Osteocyte (in vitro differentiated cells): ENCODE data around the gene KIZ. TPM values are rescaled to one million over a fixed set of nuclear protein-coding genes. Genes with fewer than 3 reads are reported as not detected.

ENCODE experiments used
- DNase-seq: peaks from one replicate; pipeline ENCODE4 v3.0.0; 2021; ENCODE audit warnings: mixed read lengths; ENCODE audit not compliant: unreplicated experiment; ENCODE audit errors: extremely low spot score
- H3K27ac Mint-ChIP-seq: one replicate; pipeline ENCODE4 v1.8.0; 2021; ENCODE audit warnings: mild to moderate bottlenecking, mixed read lengths; ENCODE audit not compliant: unreplicated experiment
- H3K27me3 Mint-ChIP-seq: one replicate; pipeline ENCODE4 v1.8.0; 2021; ENCODE audit warnings: mixed read lengths; ENCODE audit not compliant: unreplicated experiment
- H3K36me3 Mint-ChIP-seq: one replicate; pipeline ENCODE4 v1.8.0; 2021; ENCODE audit warnings: mixed read lengths; ENCODE audit not compliant: unreplicated experiment
- H3K4me1 Mint-ChIP-seq: one replicate; pipeline ENCODE4 v1.8.0; 2021; ENCODE audit warnings: mixed read lengths; ENCODE audit not compliant: unreplicated experiment
- H3K4me3 Mint-ChIP-seq: one replicate; pipeline ENCODE4 v1.8.0; 2021; ENCODE audit warnings: mild to moderate bottlenecking, moderate library complexity, mixed read lengths; ENCODE audit not compliant: unreplicated experiment
- H3K9me3 Mint-ChIP-seq: one replicate; pipeline ENCODE4 v1.8.0; 2021; ENCODE audit warnings: mixed read lengths; ENCODE audit not compliant: unreplicated experiment
- total RNA-seq: library from RNA; stranded (reverse); gene quantifications from 2 replicates; pipeline ENCODE4 v1.2.1, GENCODE V29; 2021
- TF ChIP-seq, protein P1 (sequence below): fragments of 200-600 bp; sonication (generic); IDR thresholded peaks from 2 replicates; pipeline ENCODE4 v1.5.0; 2021; ENCODE audit warnings: antibody characterized with exemption, mild to moderate bottlenecking, moderate library complexity

KIZ gene
- total RNA-seq, 1 donor from 2014 or later, result 21.2 TPM

DNA sequence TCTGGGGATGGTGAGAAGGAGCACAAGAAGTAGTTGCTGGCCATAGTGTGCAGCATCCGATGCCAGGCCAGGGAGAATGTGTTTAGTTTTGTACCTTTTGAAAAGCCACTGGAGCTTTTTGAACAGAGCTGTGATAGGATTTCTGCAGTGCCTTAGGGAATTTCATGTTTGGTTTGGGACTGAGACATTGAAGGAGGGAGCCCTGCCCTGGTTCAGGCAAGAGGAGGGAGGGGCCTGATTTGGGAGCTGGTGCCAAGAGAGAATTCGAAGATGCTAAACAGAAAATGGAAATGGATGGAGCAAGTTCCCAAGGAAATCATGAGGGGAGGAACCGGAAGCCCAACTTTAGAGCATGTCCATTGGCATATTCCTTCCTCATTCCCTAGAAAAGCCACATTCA, 80.7 kb downstream of the KIZ start:
- Mint-ChIP-seq H3K36me3 (peaks cover 10% of the 10 kb centered on the region), H3K4me1 (no peaks in the 10 kb centered on the region), H3K9me3 (no peaks in the 10 kb centered on the region), H3K27me3 (no peaks in the 10 kb centered on the region), H3K4me3 (no peak overlapping the region), H3K27ac (no peak overlapping the region)
- no peak for DNase-seq
- TF ChIP-seq, protein P1, sequence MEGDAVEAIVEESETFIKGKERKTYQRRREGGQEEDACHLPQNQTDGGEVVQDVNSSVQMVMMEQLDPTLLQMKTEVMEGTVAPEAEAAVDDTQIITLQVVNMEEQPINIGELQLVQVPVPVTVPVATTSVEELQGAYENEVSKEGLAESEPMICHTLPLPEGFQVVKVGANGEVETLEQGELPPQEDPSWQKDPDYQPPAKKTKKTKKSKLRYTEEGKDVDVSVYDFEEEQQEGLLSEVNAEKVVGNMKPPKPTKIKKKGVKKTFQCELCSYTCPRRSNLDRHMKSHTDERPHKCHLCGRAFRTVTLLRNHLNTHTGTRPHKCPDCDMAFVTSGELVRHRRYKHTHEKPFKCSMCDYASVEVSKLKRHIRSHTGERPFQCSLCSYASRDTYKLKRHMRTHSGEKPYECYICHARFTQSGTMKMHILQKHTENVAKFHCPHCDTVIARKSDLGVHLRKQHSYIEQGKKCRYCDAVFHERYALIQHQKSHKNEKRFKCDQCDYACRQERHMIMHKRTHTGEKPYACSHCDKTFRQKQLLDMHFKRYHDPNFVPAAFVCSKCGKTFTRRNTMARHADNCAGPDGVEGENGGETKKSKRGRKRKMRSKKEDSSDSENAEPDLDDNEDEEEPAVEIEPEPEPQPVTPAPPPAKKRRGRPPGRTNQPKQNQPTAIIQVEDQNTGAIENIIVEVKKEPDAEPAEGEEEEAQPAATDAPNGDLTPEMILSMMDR, result no peak

- no peak overlapping the region for H3K27ac Mint-ChIP-seq
- peaks cover 11% of the 10 kb centered on the region for H3K36me3 Mint-ChIP-seq
- TF ChIP-seq, protein P1, result no peak
- no peaks in the 10 kb centered on the region for H3K4me1 Mint-ChIP-seq
- DNase-seq, result no peak
- H3K4me3 Mint-ChIP-seq, result no peak overlapping the region
- no peaks in the 10 kb centered on the region for H3K9me3 Mint-ChIP-seq
- no peaks in the 10 kb centered on the region for H3K27me3 Mint-ChIP-seq
Observed at GRCh38 chr20:21208999-21209398, 83.1 kb downstream of the KIZ start.

DNA sequence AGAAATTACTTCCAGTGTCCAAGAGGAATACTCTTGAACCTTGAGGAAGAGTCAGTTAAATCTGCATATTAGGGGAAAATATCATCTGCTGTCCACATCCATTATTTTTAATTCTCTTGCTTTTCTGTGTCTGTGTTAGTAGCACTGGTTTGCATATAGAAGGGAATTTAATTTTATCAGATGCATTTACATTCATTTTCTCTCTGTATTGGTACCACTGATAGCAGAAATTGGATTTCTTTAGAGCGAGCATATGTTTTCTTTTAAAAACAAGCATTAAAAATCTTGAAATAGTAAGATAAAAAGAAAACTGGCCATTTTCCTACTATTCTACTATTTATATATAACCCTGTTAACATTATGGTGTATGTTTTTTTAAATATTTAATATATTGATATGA, 83.8 kb downstream of the KIZ start:
- Mint-ChIP-seq H3K27ac (no peak overlapping the region), H3K36me3 (peaks cover 11% of the 10 kb centered on the region), H3K4me1 (no peaks in the 10 kb centered on the region), H3K4me3 (no peak overlapping the region), H3K27me3 (no peaks in the 10 kb centered on the region), H3K9me3 (no peaks in the 10 kb centered on the region)
- no peak for DNase-seq
- TF ChIP-seq, protein P1, result no peak

GRCh38 chr20:21213691-21214090, 87.8 kb downstream of the KIZ start:
- no peak overlapping the region for H3K4me3 Mint-ChIP-seq
- DNase-seq, result no peak
- TF ChIP-seq, protein P1, result no peak
- H3K36me3 Mint-ChIP-seq, result peaks cover 4% of the 10 kb centered on the region
- H3K27ac Mint-ChIP-seq, result no peak overlapping the region
- no peaks in the 10 kb centered on the region for H3K9me3 Mint-ChIP-seq
- no peaks in the 10 kb centered on the region for H3K27me3 Mint-ChIP-seq
- no peaks in the 10 kb centered on the region for H3K4me1 Mint-ChIP-seq

DNA sequence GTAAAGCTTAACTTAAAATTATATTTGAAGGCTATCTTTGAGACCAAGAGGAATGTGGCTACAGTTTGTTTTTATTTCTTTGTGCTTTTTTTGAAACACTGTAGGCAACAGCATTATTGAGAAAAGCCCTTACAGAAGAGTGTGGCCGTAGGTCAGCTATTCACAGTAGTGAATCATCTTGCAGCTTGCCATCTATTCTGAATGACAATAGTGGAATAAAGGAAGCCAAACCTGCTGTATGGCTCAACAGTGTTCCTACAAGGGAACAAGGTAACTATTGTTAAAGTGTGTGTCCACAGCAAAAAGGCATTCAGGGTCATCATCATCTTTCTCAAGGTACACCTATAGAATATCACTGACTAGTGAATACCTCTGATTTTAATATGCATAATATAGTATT, 88.5 kb downstream of the KIZ start:
- no peaks in the 10 kb centered on the region for H3K9me3 Mint-ChIP-seq
- no peak for DNase-seq
- H3K4me1 Mint-ChIP-seq, result no peaks in the 10 kb centered on the region
- peaks cover 2% of the 10 kb centered on the region for H3K36me3 Mint-ChIP-seq
- H3K4me3 Mint-ChIP-seq, result no peak overlapping the region
- no peaks in the 10 kb centered on the region for H3K27me3 Mint-ChIP-seq
- TF ChIP-seq, protein P1, result no peak
- no peak overlapping the region for H3K27ac Mint-ChIP-seq
